Panc1 (cell line): Measurements from ENCODE around the gene DNAH7.

Experiments used
- POLR2AphosphoS5 ChIP-seq: IDR thresholded peaks from 2 replicates; pipeline ENCODE4 v1.6.1; 2012; ENCODE audit warnings: mild to moderate bottlenecking, low read depth, low read length, moderate library complexity
- SIN3A ChIP-seq: IDR thresholded peaks from 2 replicates; pipeline ENCODE4 v1.6.1; 2012; ENCODE audit warnings: low read depth, mild to moderate bottlenecking, low read length, moderate library complexity, borderline replicate concordance; ENCODE audit not compliant: insufficient read depth
- TCF7L2 ChIP-seq: IDR thresholded peaks from 2 replicates; pipeline ENCODE4 v1.6.1; 2011; ENCODE audit warnings: mild to moderate bottlenecking, low read depth, low read length, inconsistent platforms
- TF ChIP-seq, protein P1 (sequence below), 2 experiments: IDR thresholded peaks; 2 replicates each; pipeline ENCODE4 v1.6.1; 2011 to 2012; ENCODE audit warnings: low read depth in 2 of 2, control low read depth in 1 of 2, low read length in 1 of 2, mild to moderate bottlenecking in 1 of 2, moderate library complexity in 1 of 2; ENCODE audit not compliant: insufficient read depth in 1 of 2
- TF ChIP-seq, protein P2 (sequence below): fragments of 450-650 bp; IDR thresholded peaks from 2 replicates; pipeline ENCODE4 v1.5.1; 2017; ENCODE audit warnings: mild to moderate bottlenecking

DNA sequence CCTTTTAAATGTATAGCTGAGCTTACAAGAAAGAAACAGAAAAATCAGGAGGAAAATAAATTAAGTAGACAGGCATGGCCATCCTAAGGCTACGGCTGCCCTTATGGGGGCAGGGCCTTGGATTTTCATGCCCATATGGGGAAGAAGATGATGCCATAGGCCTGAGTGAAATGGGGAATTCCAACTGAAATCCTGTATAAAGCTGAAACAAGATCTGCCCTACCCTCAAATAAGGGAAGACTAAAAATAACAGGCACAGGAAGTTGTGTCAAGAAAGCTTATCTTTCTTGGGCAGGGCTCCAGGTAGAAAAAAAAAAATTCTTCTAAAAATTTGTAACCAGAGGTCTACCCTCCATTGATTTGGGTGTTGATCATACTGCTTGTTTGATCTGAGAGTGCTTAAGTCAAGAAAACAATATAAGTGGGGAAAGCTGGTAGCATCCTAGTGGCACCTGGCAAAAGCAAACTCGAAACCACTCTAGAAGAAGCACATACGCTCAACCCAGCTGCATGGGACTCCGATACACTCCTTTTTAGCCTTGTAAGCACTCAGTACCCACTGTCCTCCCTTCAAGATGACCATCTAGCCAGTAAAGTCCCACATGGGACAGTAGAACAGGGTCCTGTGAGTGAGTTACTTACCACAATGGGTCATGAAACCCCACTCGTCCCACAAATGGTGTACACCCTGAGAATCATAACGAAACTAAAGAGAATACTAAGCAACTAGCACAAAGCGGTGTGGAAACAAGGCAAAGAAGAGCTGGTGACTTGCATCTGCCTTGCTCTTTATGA, 22.3 kb downstream of the DNAH7 start:
- TF ChIP-seq, protein P1, sequence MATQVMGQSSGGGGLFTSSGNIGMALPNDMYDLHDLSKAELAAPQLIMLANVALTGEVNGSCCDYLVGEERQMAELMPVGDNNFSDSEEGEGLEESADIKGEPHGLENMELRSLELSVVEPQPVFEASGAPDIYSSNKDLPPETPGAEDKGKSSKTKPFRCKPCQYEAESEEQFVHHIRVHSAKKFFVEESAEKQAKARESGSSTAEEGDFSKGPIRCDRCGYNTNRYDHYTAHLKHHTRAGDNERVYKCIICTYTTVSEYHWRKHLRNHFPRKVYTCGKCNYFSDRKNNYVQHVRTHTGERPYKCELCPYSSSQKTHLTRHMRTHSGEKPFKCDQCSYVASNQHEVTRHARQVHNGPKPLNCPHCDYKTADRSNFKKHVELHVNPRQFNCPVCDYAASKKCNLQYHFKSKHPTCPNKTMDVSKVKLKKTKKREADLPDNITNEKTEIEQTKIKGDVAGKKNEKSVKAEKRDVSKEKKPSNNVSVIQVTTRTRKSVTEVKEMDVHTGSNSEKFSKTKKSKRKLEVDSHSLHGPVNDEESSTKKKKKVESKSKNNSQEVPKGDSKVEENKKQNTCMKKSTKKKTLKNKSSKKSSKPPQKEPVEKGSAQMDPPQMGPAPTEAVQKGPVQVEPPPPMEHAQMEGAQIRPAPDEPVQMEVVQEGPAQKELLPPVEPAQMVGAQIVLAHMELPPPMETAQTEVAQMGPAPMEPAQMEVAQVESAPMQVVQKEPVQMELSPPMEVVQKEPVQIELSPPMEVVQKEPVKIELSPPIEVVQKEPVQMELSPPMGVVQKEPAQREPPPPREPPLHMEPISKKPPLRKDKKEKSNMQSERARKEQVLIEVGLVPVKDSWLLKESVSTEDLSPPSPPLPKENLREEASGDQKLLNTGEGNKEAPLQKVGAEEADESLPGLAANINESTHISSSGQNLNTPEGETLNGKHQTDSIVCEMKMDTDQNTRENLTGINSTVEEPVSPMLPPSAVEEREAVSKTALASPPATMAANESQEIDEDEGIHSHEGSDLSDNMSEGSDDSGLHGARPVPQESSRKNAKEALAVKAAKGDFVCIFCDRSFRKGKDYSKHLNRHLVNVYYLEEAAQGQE (IDR thresholded peaks at IDR 0.05; ENCODE audit: insufficient read depth in 1 of 2, low read depth in 2 of 2, low read length in 1 of 2): no peak
- TF ChIP-seq, protein P2, sequence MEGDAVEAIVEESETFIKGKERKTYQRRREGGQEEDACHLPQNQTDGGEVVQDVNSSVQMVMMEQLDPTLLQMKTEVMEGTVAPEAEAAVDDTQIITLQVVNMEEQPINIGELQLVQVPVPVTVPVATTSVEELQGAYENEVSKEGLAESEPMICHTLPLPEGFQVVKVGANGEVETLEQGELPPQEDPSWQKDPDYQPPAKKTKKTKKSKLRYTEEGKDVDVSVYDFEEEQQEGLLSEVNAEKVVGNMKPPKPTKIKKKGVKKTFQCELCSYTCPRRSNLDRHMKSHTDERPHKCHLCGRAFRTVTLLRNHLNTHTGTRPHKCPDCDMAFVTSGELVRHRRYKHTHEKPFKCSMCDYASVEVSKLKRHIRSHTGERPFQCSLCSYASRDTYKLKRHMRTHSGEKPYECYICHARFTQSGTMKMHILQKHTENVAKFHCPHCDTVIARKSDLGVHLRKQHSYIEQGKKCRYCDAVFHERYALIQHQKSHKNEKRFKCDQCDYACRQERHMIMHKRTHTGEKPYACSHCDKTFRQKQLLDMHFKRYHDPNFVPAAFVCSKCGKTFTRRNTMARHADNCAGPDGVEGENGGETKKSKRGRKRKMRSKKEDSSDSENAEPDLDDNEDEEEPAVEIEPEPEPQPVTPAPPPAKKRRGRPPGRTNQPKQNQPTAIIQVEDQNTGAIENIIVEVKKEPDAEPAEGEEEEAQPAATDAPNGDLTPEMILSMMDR: no peak
- TF ChIP-seq POLR2AphosphoS5 (no peak), SIN3A (no peak), TCF7L2 (no peak)
